CD14-positive monocyte (primary cell): ENCODE measurements around the gene TBC1D2. TPM values are rescaled to one million over a fixed set of nuclear protein-coding genes. Genes with fewer than 3 reads are reported as not detected.

Source experiments
- DNase-seq, 3 donors: peaks; one replicate each; pipeline ENCODE4 v3.0.0-alpha.2; 2011 to 2022
- H2AFZ ChIP-seq: 2 replicates; pipeline ENCODE4 v1.6.0; 2012; ENCODE audit warnings: mild to moderate bottlenecking, low read depth, low read length, inconsistent platforms; ENCODE audit not compliant: insufficient read depth, poor library complexity, severe bottlenecking
- H3K27ac ChIP-seq, 2 donors: 1 replicate in 1 of 2; 2 replicates in 1 of 2; pipeline ENCODE4 v1.5.1; 2012 to 2013; ENCODE audit warnings: low read length in 2 of 2, control low read depth in 1 of 2, inconsistent platforms in 1 of 2, low read depth in 1 of 2, mild to moderate bottlenecking in 1 of 2
- H3K27me3 ChIP-seq, 2 donors: one replicate each; pipeline versions ENCODE4 v1.6.0 to v1.6.1; 2011 to 2013; ENCODE audit warnings: low read length in 2 of 2; ENCODE audit not compliant: control insufficient read depth in 2 of 2, insufficient read depth in 2 of 2
- H3K36me3 ChIP-seq, 2 donors: replicated peaks in 1 of 2; 1 replicate in 1 of 2; 2 replicates in 1 of 2; pipeline versions ENCODE4 v1.5.1 to v1.6.1; 2012 to 2013; ENCODE audit warnings: low read length in 2 of 2, control low read depth in 1 of 2, inconsistent platforms in 1 of 2, mild to moderate bottlenecking in 1 of 2; ENCODE audit not compliant: insufficient read depth in 2 of 2, control insufficient read depth in 1 of 2
- H3K4me1 ChIP-seq, 2 donors: 1 replicate in 1 of 2; 2 replicates in 1 of 2; pipeline versions ENCODE4 v1.5.1 to v1.6.1; 2012 to 2013; ENCODE audit warnings: low read length in 2 of 2, control low read depth in 1 of 2, inconsistent platforms in 1 of 2, mild to moderate bottlenecking in 1 of 2, moderate library complexity in 1 of 2; ENCODE audit not compliant: insufficient read depth in 2 of 2, control insufficient read depth in 1 of 2
- H3K4me2 ChIP-seq: replicated peaks from 2 replicates; pipeline ENCODE3; 2012; ENCODE audit warnings: low read length, moderate library complexity, mild to moderate bottlenecking; ENCODE audit not compliant: poor library complexity, severe bottlenecking; ENCODE audit errors: extremely low read depth
- H3K4me3 ChIP-seq, 3 experiments: fragments of 200-600 bp in 1 of 3; sonication (generic) in 1 of 3; replicated peaks in 1 of 3; 1 replicate in 2 of 3; 2 replicates in 1 of 3; pipeline ENCODE4 v1.5.1; 2011 to 2013; ENCODE audit warnings: low read length in 3 of 3, mild to moderate bottlenecking in 3 of 3, control low read depth in 2 of 3, low read depth in 2 of 3, inconsistent platforms in 1 of 3, moderate library complexity in 1 of 3
- H3K79me2 ChIP-seq: 2 replicates; pipeline ENCODE4 v1.6.0; 2012; ENCODE audit warnings: mild to moderate bottlenecking, control low read depth, inconsistent platforms, low read length, moderate library complexity; ENCODE audit not compliant: insufficient read depth
- H3K9ac ChIP-seq: 2 replicates; pipeline ENCODE4 v1.6.0; 2017; ENCODE audit warnings: low read length, mild to moderate bottlenecking; ENCODE audit not compliant: insufficient read depth, poor library complexity, severe bottlenecking
- H3K9me3 ChIP-seq, 2 donors: replicated peaks in 1 of 2; 1 replicate in 1 of 2; 2 replicates in 1 of 2; pipeline versions ENCODE4 v1.5.1 to v1.6.1; 2012 to 2013; ENCODE audit warnings: low read length in 2 of 2, control low read depth in 1 of 2; ENCODE audit not compliant: control insufficient read depth in 1 of 2, insufficient read depth in 1 of 2
- H4K20me1 ChIP-seq: 2 replicates; pipeline ENCODE4 v1.6.0; 2012; ENCODE audit warnings: mild to moderate bottlenecking, low read length, control low read depth, moderate library complexity; ENCODE audit not compliant: insufficient read depth
- H3K27ac Mint-ChIP-seq, 7 donors: one replicate each; pipeline ENCODE4 v1.8.0; 2020; ENCODE audit warnings: mild to moderate bottlenecking in 7 of 7, mixed read lengths in 7 of 7, moderate library complexity in 6 of 7, inconsistent platforms in 2 of 7
- H3K27me3 Mint-ChIP-seq, 3 donors: one replicate each; pipeline ENCODE4 v1.8.0; 2021 to 2022; ENCODE audit warnings: low read depth in 3 of 3, mild to moderate bottlenecking in 3 of 3, mixed read lengths in 3 of 3, moderate library complexity in 3 of 3, inconsistent platforms in 1 of 3
- H3K36me3 Mint-ChIP-seq, 2 donors: one replicate each; pipeline ENCODE4 v1.8.0; 2020; ENCODE audit warnings: mixed read lengths in 2 of 2, inconsistent platforms in 1 of 2, mild to moderate bottlenecking in 1 of 2
- H3K4me1 Mint-ChIP-seq: one replicate; pipeline ENCODE4 v1.8.0; 2020; ENCODE audit warnings: mild to moderate bottlenecking, mixed read lengths
- H3K4me3 Mint-ChIP-seq, 2 donors: one replicate each; pipeline ENCODE4 v1.8.0; 2020; ENCODE audit warnings: mild to moderate bottlenecking in 2 of 2, mixed read lengths in 2 of 2, moderate library complexity in 1 of 2
- H3K9me3 Mint-ChIP-seq, 7 donors: one replicate each; pipeline ENCODE4 v1.8.0; 2020 to 2022; ENCODE audit warnings: mixed read lengths in 7 of 7, mild to moderate bottlenecking in 6 of 7, moderate library complexity in 6 of 7, inconsistent platforms in 2 of 7
- CTCF ChIP-seq: fragments of 200-600 bp; IDR thresholded peaks from one replicate; pipeline ENCODE4 v1.8.0; 2022; ENCODE audit warnings: antibody characterized with exemption, mild to moderate bottlenecking
- WGBS: methylation state at CpG from one replicate; pipeline ENCODE4 v1.1.5; 2013; ENCODE audit warnings: missing lambda C conversion rate; ENCODE audit not compliant: insufficient coverage; 5-methylcytosine and 5-hydroxymethylcytosine counted together
- intact Hi-C, 2 donors: fragments of 100-400 bp; cut with micrococcal nuclease; formaldehyde crosslinking; loops; one replicate each; pipeline versions ENCODE4 v1.15.0 to v1.15.1; 2023
- polyA plus RNA-seq, 3 donors: library from polyadenylated mRNA; depleted of rRNA in 1 of 3; unstranded in 2 of 3; stranded (reverse) in 1 of 3; fragments of 300-500 nt in 2 of 3; fragments of >200 nt in 1 of 3; fragmentation: Illumina TruSeq in 2 of 3; gene quantifications; 1 replicate in 2 of 3; 2 replicates in 1 of 3; pipeline ENCODE4 v1.2.3, GENCODE V29; 2012 to 2021

TBC1D2 gene
- polyA plus RNA-seq, 3 donors, result 23.2 to 55.7 (median 34.4) TPM

GRCh38 chr9:98159790-98160189 lies 95.7 kb downstream of the TBC1D2 start:
- Histone ChIP-seq H2AFZ (no peak overlapping the region), H3K4me2 (no peak overlapping the region), H3K4me3 (no peak overlapping the region), H3K36me3 (peaks cover 0 to 13% of the 10 kb centered on the region in 2 donors), H3K79me2 (peaks cover 9% of the 10 kb centered on the region), H3K27ac (no peak overlapping the region), H4K20me1 (no peaks in the 10 kb centered on the region), H3K9me3 (no peaks in the 10 kb centered on the region), H3K27me3 (no peaks in the 10 kb centered on the region), H3K9ac (no peak overlapping the region), H3K4me1 (peaks cover 3 to 6% of the 10 kb centered on the region in 2 donors)
- Mint-ChIP-seq H3K4me3 (no peak overlapping the region), H3K4me1 (peaks cover 20% of the 10 kb centered on the region), H3K27ac (peak overlapping the region in 2 of 7 donors; percentile 1 to 57), H3K36me3 (peaks cover 21 to 23% of the 10 kb centered on the region in 2 donors), H3K27me3 (no peaks in the 10 kb centered on the region), H3K9me3 (no peaks in the 10 kb centered on the region)
- no peak for TF ChIP-seq CTCF
- WGBS, result 100% methylated on average over 4 of the region's 6 CpGs
- DNase-seq, result no peak
- intact Hi-C loops, result no loop called here

GRCh38 chr9:98159301-98159700 lies 96.1 kb downstream of the TBC1D2 start:
- H3K9me3 Mint-ChIP-seq, result no peaks in the 10 kb centered on the region

More at GRCh38 chr9:98159301-98159700, 96.1 kb downstream of the TBC1D2 start:
- Mint-ChIP-seq H3K4me1 (peaks cover 15% of the 10 kb centered on the region), H3K27ac (peak overlapping the region in 3 of 7 donors; percentile 7 to 80 (median 57)), H3K36me3 (peaks cover 25 to 27% of the 10 kb centered on the region in 2 donors), H3K27me3 (no peaks in the 10 kb centered on the region), H3K4me3 (no peak overlapping the region)
- no peaks in the 10 kb centered on the region for H4K20me1 ChIP-seq
- no peak for TF ChIP-seq CTCF
- 93% methylated on average over 5 of the region's 5 CpGs for WGBS
- no peak overlapping the region for H3K27ac ChIP-seq
- H3K36me3 ChIP-seq, result peaks cover 0 to 14% of the 10 kb centered on the region in 2 donors
- no peaks in the 10 kb centered on the region for H3K27me3 ChIP-seq
- no peak for DNase-seq
- H3K9ac ChIP-seq, result no peak overlapping the region
- peaks cover 0 to 3% of the 10 kb centered on the region in 2 donors for H3K4me1 ChIP-seq
- no peak overlapping the region for H3K4me2 ChIP-seq
- no peak overlapping the region for H3K4me3 ChIP-seq
- no peak overlapping the region for H2AFZ ChIP-seq
- H3K79me2 ChIP-seq, result peaks cover 4% of the 10 kb centered on the region
- H3K9me3 ChIP-seq, result no peaks in the 10 kb centered on the region
- intact Hi-C loops, result no loop called here
